T-cell (primary cell): Measurements from ENCODE around the gene PELI3. TPM values are rescaled to one million over a fixed set of nuclear protein-coding genes. Genes with fewer than 3 reads are reported as not detected.
"Not testable (repeated sequence)": the region's sequence is repeated elsewhere in the genome, so short reads cannot be mapped to it uniquely, and the experiment has no call there.

Experiments
- ATAC-seq, 4 experiments: fragments of 200-7000 bp in 3 of 4; fragments of 150-1000 bp in 1 of 4; cut with Tn5 transposase; replicated peaks in 1 of 4; 1 replicate in 3 of 4; 2 replicates in 1 of 4; pipeline ENCODE4 v1.10.0; 2021; ENCODE audit warnings: moderate library complexity in 3 of 4, mild to moderate bottlenecking in 2 of 4, moderate number of reproducible peaks in 1 of 4
- CTCF ChIA-PET, 2 donors: fragments of 300-600 bp; sonication (Branson Sonifier 250); formaldehyde crosslinking; loops; one replicate each; lab custom pipeline; 2022; ENCODE audit warnings: antibody characterized with exemption in 2 of 2; lab: Charles Lee
- POLR2A ChIA-PET, 2 donors: fragments of 300-600 bp; sonication (Branson Sonifier 250); formaldehyde crosslinking; loops; one replicate each; lab custom pipeline; 2022; ENCODE audit warnings: antibody characterized with exemption in 2 of 2; lab: Charles Lee
- DNase-seq, 35 experiments: peaks; one replicate each; pipeline versions ENCODE4 v3.0.0 to v3.0.0-alpha.2; 2013 to 2023
- H3K27ac ChIP-seq: one replicate; pipeline ENCODE4 v1.5.1; 2013; ENCODE audit warnings: low read length
- H3K27me3 ChIP-seq, 2 experiments: replicated peaks in 1 of 2; 1 replicate in 1 of 2; 2 replicates in 1 of 2; pipeline versions ENCODE4 v1.6.1 to v1.7.0; 2013; ENCODE audit warnings: low read length in 1 of 2, mixed read lengths in 1 of 2; ENCODE audit not compliant: control insufficient read depth in 2 of 2, insufficient read depth in 2 of 2; ENCODE audit errors: extremely low read depth in 1 of 2
- H3K36me3 ChIP-seq, 2 donors: 1 replicate in 1 of 2; 2 replicates in 1 of 2; pipeline versions ENCODE4 v1.6.1 to v1.7.0; 2013; ENCODE audit warnings: low read length in 1 of 2; ENCODE audit not compliant: control insufficient read depth in 2 of 2, insufficient read depth in 1 of 2; ENCODE audit errors: extremely low read depth in 1 of 2
- H3K4me1 ChIP-seq, 2 experiments: 1 replicate in 1 of 2; 2 replicates in 1 of 2; pipeline versions ENCODE4 v1.6.1 to v1.7.0; 2013; ENCODE audit warnings: low read length in 2 of 2, mixed read lengths in 1 of 2; ENCODE audit not compliant: insufficient read depth in 2 of 2, control insufficient read depth in 1 of 2; ENCODE audit errors: extremely low read depth in 1 of 2
- H3K4me3 ChIP-seq, 2 donors: 1 replicate in 1 of 2; 2 replicates in 1 of 2; pipeline versions ENCODE4 v1.5.1 to v1.7.0; 2013; ENCODE audit warnings: mild to moderate bottlenecking in 2 of 2, low read length in 1 of 2, moderate library complexity in 1 of 2; ENCODE audit not compliant: control insufficient read depth in 1 of 2; ENCODE audit errors: extremely low read depth in 1 of 2
- H3K9me3 ChIP-seq: 2 replicates; pipeline ENCODE4 v1.7.0; 2013
- H3K27ac Mint-ChIP-seq, 2 donors: one replicate each; pipeline ENCODE4 v1.8.0; 2020 to 2021; ENCODE audit warnings: mild to moderate bottlenecking in 2 of 2, mixed read lengths in 2 of 2
- H3K27me3 Mint-ChIP-seq, 2 donors: one replicate each; pipeline ENCODE4 v1.8.0; 2021 to 2022; ENCODE audit warnings: mixed read lengths in 2 of 2
- H3K36me3 Mint-ChIP-seq: one replicate; pipeline ENCODE4 v1.8.0; 2021; ENCODE audit warnings: mixed read lengths
- H3K4me1 Mint-ChIP-seq, 3 donors: one replicate each; pipeline ENCODE4 v1.8.0; 2020 to 2022; ENCODE audit warnings: mixed read lengths in 3 of 3, mild to moderate bottlenecking in 1 of 3
- H3K4me3 Mint-ChIP-seq, 3 donors: one replicate each; pipeline ENCODE4 v1.8.0; 2020 to 2022; ENCODE audit warnings: mild to moderate bottlenecking in 3 of 3, mixed read lengths in 3 of 3, moderate library complexity in 3 of 3
- H3K9me3 Mint-ChIP-seq, 3 donors: one replicate each; pipeline ENCODE4 v1.8.0; 2020 to 2022; ENCODE audit warnings: mixed read lengths in 3 of 3
- WGBS: methylation state at CpG from one replicate; pipeline ENCODE4 v1.1.5; 2013; ENCODE audit warnings: missing lambda C conversion rate; ENCODE audit not compliant: insufficient coverage; 5-methylcytosine and 5-hydroxymethylcytosine counted together
- total RNA-seq, 35 experiments: library from RNA in 6 of 35; stranded (reverse) in 6 of 35; fragments of 120-200 nt in 1 of 35; gene quantifications; one replicate each; pipeline versions ENCODE4 v1.2.1 to v1.2.4 and lab custom pipeline; 2013 to 2026

PELI3 gene
- total RNA-seq, 5 donors from 2014 or later (not counting 1 experiment from before 2014, with no cell fraction given): 12.9 to 22.0 (median 13.8) TPM

GRCh38 chr11:66440101-66440939, 26.4 kb upstream of the PELI3 start:
- Histone ChIP-seq H3K36me3 (peaks cover 0 to 20% of the 10 kb centered on the region in 2 donors), H3K4me1 (peaks cover 4 to 11% of the 10 kb centered on the region in 2 experiments)
- H3K27ac Mint-ChIP-seq, CTCF ChIA-PET, H3K4me3 ChIP-seq, ATAC-seq, H3K27ac ChIP-seq, POLR2A ChIA-PET, H3K27me3 Mint-ChIP-seq, H3K27me3 ChIP-seq, H3K4me3 Mint-ChIP-seq, DNase-seq, H3K9me3 ChIP-seq: not testable (repeated sequence)
- WGBS: 85% methylated on average over 24 of the region's 29 CpGs
- Mint-ChIP-seq H3K9me3 (peaks cover 5 to 10% (median 9%) of the 10 kb centered on the region in 3 donors), H3K36me3 (peaks cover 10% of the 10 kb centered on the region), H3K4me1 (peaks cover 11 to 16% (median 13%) of the 10 kb centered on the region in 3 donors)

- H3K27me3 Mint-ChIP-seq, H3K27ac ChIP-seq, DNase-seq, H3K27ac Mint-ChIP-seq, H3K4me3 ChIP-seq, H3K9me3 ChIP-seq, H3K27me3 ChIP-seq, POLR2A ChIA-PET, H3K4me3 Mint-ChIP-seq, ATAC-seq, H3K36me3 Mint-ChIP-seq, CTCF ChIA-PET: not testable (repeated sequence)
- WGBS: 94% methylated on average over 12 of the region's 27 CpGs
- peaks cover 4 to 11% of the 10 kb centered on the region in 2 experiments for H3K4me1 ChIP-seq
- peaks cover 5 to 10% (median 9%) of the 10 kb centered on the region in 3 donors for H3K9me3 Mint-ChIP-seq
- peaks cover 0 to 15% of the 10 kb centered on the region in 2 donors for H3K36me3 ChIP-seq
- H3K4me1 Mint-ChIP-seq: peaks cover 11 to 16% (median 13%) of the 10 kb centered on the region in 3 donors
Observed at GRCh38 chr11:66440940-66441282, 25.8 kb upstream of the PELI3 start.

DNA sequence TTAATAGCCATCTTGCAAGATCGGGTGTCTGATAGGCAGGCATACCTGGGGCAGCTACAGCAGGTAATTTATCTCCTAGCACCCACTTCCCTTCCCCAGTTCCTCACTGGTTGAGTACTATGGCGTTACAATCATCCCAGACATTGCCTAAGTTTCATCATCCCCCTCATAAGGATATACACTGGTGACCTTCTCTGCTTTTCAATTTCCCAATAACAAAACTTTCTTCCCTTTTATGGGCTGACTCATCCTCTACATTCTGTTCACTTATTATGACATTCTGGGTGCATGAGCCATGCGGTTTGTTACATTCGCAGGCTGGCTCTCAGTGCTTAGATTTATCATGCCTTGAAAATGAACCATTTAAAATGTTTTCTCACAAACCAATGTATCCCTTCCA, 23.1 kb upstream of the PELI3 start:
- peaks cover 3 to 7% (median 5%) of the 10 kb centered on the region in 3 donors for H3K4me1 Mint-ChIP-seq
- no peaks in the 10 kb centered on the region for H3K36me3 ChIP-seq
- DNase-seq: no peak
- H3K4me1 ChIP-seq: no peaks in the 10 kb centered on the region
- no peak overlapping the region for H3K4me3 ChIP-seq
- no peak overlapping the region for H3K27ac Mint-ChIP-seq
- WGBS: 74% methylated on average over 2 of the region's 4 CpGs
- H3K4me3 Mint-ChIP-seq: no peak overlapping the region
- ChIA-PET CTCF (no interaction called here), POLR2A (no interaction called here)
- H3K9me3 ChIP-seq: no peaks in the 10 kb centered on the region
- H3K27me3 ChIP-seq: peaks cover 0 to 9% of the 10 kb centered on the region in 2 experiments
- peaks cover 5 to 10% (median 9%) of the 10 kb centered on the region in 3 donors for H3K9me3 Mint-ChIP-seq
- H3K27ac ChIP-seq: no peak overlapping the region
- no peaks in the 10 kb centered on the region for H3K36me3 Mint-ChIP-seq
- peaks cover 5 to 8% of the 10 kb centered on the region in 2 donors for H3K27me3 Mint-ChIP-seq
- ATAC-seq: no peak

GRCh38 chr11:66447012-66447411, 19.7 kb upstream of the PELI3 start:
- ChIA-PET CTCF (no interaction called here), POLR2A (no interaction called here)
- H3K4me1 Mint-ChIP-seq: no peaks in the 10 kb centered on the region

DNA sequence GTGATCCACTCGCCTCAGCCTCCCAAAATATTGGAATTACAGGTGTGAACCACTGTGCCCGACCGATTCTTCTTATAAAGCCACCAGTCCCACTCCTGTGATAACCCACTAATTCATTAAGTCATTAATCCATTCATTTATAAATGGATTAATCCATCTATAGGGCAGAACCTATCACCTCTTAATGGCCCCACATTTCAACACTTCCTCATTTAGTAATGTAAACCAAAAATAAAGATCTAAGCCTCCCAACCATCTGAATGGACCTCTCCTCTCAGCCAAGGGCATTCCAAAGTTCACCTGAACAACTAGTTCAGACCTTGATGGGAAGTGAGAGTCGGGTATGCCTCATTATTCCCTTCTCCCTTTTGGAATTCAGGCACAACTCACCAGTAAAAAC, 18.2 kb upstream of the PELI3 start:
- peaks cover 0 to 14% of the 10 kb centered on the region in 2 experiments for H3K27me3 ChIP-seq
- H3K4me1 ChIP-seq: no peaks in the 10 kb centered on the region
- WGBS: no CpG with 5 or more reads among the region's 4 CpGs
- no peak overlapping the region for H3K4me3 ChIP-seq
- H3K36me3 Mint-ChIP-seq: no peaks in the 10 kb centered on the region
- CTCF ChIA-PET: no interaction called here
- no peak overlapping the region for H3K27ac ChIP-seq
- peaks cover 11 to 13% of the 10 kb centered on the region in 2 donors for H3K27me3 Mint-ChIP-seq
- no peaks in the 10 kb centered on the region for H3K4me1 Mint-ChIP-seq
- POLR2A ChIA-PET: no interaction called here
- no peak overlapping the region for H3K27ac Mint-ChIP-seq
- H3K36me3 ChIP-seq: no peaks in the 10 kb centered on the region
- ATAC-seq (no peak), DNase-seq (no peak)
- H3K9me3 ChIP-seq: no peaks in the 10 kb centered on the region
- no peak overlapping the region for H3K4me3 Mint-ChIP-seq
- peaks cover 0 to 5% (median 4%) of the 10 kb centered on the region in 3 donors for H3K9me3 Mint-ChIP-seq

More at GRCh38 chr11:66447012-66447411, 19.7 kb upstream of the PELI3 start:
- H3K4me1 ChIP-seq: no peaks in the 10 kb centered on the region
- no peaks in the 10 kb centered on the region for H3K36me3 ChIP-seq
- DNase-seq (no peak), ATAC-seq (no peak)
- H3K4me3 ChIP-seq: no peak overlapping the region
- H3K27ac ChIP-seq: no peak overlapping the region
- Mint-ChIP-seq H3K36me3 (no peaks in the 10 kb centered on the region), H3K4me3 (no peak overlapping the region), H3K9me3 (peaks cover 5 to 10% (median 9%) of the 10 kb centered on the region in 3 donors), H3K27me3 (peaks cover 11 to 15% of the 10 kb centered on the region in 2 donors), H3K27ac (no peak overlapping the region)
- no peaks in the 10 kb centered on the region for H3K9me3 ChIP-seq
- peaks cover 0 to 14% of the 10 kb centered on the region in 2 experiments for H3K27me3 ChIP-seq

- H3K4me3 Mint-ChIP-seq: no peak overlapping the region
- CTCF ChIA-PET: no interaction called here
- no peak overlapping the region for H3K27ac Mint-ChIP-seq
- peaks cover 3 to 7% of the 10 kb centered on the region in 2 experiments for H3K4me1 ChIP-seq
- peaks cover 13 to 17% (median 15%) of the 10 kb centered on the region in 3 donors for H3K4me1 Mint-ChIP-seq
- no peaks in the 10 kb centered on the region for H3K36me3 ChIP-seq
- H3K4me3 ChIP-seq: no peak overlapping the region
- POLR2A ChIA-PET: interaction anchor here in 1 of 2 donors (0.6 kb wide), 1 partner anchor 441 kb away, joined by 3 read pairs; no protein-coding TSS in a partner anchor
- peaks cover 7 to 13% of the 10 kb centered on the region in 2 donors for H3K27me3 Mint-ChIP-seq
- no peak overlapping the region for H3K27ac ChIP-seq
- no peaks in the 10 kb centered on the region for H3K36me3 Mint-ChIP-seq
- ATAC-seq: no peak
- peaks cover 0 to 13% of the 10 kb centered on the region in 2 experiments for H3K27me3 ChIP-seq
- H3K9me3 Mint-ChIP-seq: no peaks in the 10 kb centered on the region
- no peaks in the 10 kb centered on the region for H3K9me3 ChIP-seq
- WGBS: 58% methylated on average over 3 of the region's 4 CpGs
- no peak for DNase-seq
Observed at GRCh38 chr11:66450560-66450959, 16.1 kb upstream of the PELI3 start.
